GM21723 (cell line): ENCODE data around the gene C6orf132.
"Not testable (repeated sequence)": the region's sequence is repeated elsewhere in the genome, so short reads cannot be mapped to it uniquely, and the experiment has no call there.

Source experiments
- ATAC-seq: cut with Tn5 transposase; IDR thresholded peaks from one replicate; pipeline ENCODE4 v1.9.1; 2021; ENCODE audit warnings: mild to moderate bottlenecking, moderate library complexity; ENCODE audit not compliant: unreplicated experiment

Gene C6orf132

GRCh38 chr6:42163981-42164380 is 21.6 kb upstream of the C6orf132 start:
- no peak for ATAC-seq

DNA sequence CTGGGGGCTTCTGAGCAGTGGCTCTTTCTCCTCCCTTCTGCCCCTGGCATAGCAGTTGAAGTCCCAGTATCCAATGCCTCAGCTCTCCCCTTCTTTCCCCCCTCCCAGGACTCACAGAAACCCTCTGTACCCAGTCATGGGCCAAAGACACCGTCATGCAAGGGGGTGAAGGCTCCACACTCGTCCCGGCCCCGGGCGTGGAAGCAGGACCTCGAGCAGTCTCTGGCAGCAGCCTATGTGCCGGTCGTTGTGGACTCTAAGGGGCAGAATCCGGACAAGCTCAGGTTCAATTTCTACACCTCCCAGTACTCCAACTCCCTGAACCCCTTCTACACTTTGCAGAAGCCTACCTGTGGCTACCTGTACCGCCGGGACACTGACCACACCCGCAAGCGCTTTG is 20.4 kb upstream of the C6orf132 start:
- no peak for ATAC-seq

- no peak for ATAC-seq
Measured at GRCh38 chr6:42162384-42162783, 20.0 kb upstream of the C6orf132 start.

GRCh38 chr6:42159431-42160024 is 17.1 kb upstream of the C6orf132 start:
- no peak for ATAC-seq

GRCh38 chr6:42158631-42159030 is 16.2 kb upstream of the C6orf132 start:
- ATAC-seq, result no peak

DNA sequence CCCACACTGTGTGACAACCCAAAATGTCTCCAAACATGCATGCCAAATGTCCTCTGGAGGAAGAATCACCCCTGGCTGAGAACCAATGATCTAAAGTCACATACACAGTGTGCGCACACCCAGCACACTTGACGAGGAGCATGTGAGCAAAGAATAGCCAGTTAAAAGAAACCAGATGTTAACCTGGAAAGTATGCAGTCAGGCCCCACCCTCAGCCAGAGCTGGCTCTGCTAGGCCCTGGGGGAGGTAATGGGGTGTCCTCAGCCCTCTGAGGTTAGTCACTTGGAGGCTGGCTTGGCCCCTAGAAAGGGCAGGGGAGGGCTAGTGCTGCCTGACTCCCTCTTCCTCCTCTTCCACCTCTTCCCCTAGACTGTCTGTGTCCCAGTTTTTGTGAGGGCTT is 15.6 kb upstream of the C6orf132 start:
- no peak for ATAC-seq

DNA sequence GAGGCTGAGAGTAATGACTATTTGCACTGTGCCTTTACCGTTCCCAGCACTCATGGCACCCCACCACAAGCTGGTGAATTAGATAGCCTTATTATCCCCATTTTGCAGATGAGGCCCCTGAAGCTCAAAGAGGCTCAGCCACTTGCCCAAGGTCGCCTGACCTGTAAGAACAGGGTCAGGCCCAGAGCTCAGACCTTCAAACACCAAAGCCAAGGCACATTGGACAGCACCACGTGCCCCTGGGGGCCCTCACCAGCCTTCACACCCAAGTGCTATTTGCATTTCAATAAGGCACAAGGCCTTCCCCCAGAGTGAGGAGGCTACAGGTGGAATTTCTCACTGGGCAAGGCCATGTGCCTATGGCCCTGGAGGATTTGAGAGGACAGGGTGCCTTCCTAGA is 14.2 kb upstream of the C6orf132 start:
- no peak for ATAC-seq

GRCh38 chr6:42155293-42155692 is 12.9 kb upstream of the C6orf132 start:
- ATAC-seq, result no peak

GRCh38 chr6:42154461-42155209 is 12.2 kb upstream of the C6orf132 start:
- no peak for ATAC-seq

DNA sequence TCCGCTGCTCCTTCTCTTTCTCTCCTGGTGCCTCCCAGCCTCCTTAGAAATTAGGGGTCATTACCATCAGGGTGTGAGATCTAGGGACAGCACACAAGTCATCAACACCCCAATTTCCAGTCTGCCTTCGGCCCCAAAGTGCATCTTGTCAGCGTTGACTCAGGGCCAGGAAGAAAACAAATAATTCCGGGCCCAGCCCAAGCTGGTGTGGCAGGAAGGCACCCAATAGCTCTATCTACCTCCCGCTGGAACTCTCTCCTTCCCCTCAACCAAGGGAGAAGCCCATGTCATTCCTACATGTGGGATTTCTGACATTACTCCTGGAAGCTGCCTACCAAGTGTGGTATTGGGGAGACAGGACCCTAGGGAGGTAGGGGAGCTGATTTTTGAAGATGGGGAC is 11.5 kb upstream of the C6orf132 start:
- ATAC-seq, result no peak

GRCh38 chr6:42152528-42153213 is 10.3 kb upstream of the C6orf132 start:
- not testable (repeated sequence) for ATAC-seq

DNA sequence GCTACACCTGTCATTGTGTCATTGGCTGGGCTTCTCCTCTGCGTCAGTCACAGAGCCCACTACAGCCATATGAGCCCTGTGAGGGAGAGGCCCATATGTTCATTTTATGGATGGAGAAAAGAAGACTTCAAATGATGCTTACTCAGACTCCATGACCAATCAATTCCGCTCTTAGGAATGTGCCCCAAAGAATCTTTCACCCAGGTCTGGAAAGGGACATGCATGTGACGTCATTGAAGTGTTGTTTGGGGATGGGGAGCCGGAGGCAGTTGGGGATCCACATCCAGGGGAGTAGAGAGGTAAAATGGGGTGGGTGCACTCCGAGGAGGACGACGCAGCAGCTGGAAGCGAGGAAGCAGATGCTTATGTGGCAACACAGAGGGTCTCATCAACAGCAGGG is 9.6 kb upstream of the C6orf132 start:
- no peak for ATAC-seq

GRCh38 chr6:42150254-42150653 is 7.8 kb upstream of the C6orf132 start:
- ATAC-seq, result no peak

DNA sequence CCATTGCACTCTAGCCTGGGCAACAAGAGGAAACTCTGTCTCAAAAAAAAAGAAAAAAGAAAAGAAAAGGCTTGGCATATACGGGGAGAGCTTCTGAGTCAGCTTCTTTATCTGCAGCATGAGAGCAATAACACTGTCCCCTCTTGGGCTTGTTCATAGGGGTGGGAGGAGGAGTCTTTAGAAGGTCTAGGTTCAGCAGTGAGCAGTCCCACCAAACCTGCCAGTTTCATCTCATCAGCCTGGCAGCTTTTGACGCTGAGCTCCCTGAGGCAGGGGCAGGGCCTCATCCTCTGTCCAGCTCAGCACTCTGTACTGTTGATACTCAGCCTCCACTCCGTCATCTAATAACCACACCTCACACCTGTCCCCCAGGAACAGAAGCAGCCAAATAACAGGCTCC is 5.6 kb upstream of the C6orf132 start:
- ATAC-seq, result no peak

- no peak for ATAC-seq
Measured at GRCh38 chr6:42147138-42147562, 4.7 kb upstream of the C6orf132 start.

GRCh38 chr6:42141603-42142117 is 760 bp downstream of the C6orf132 start:
- ATAC-seq, result no peak

GRCh38 chr6:42140756-42141602 is 1.4 kb downstream of the C6orf132 start:
- no peak for ATAC-seq

DNA sequence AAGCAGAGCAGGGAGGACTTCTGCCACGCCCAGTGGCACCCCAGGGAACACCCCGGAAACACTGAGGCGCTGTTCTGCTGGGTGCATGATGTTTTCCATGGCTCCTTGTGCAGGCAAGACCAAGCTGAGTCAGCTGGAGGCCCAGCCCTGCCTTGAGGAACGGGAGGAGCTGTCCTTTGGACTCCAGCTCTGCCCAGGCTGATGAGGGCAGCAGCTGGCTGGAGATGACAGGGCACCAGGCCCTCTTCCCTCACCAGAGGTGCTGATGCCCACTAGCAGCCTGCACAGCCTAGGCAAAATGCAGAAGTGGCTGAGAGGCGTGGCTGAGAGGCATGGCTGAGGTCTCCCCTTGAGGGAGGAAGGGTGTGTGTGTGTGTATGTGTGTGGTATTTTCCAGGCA is 2.4 kb downstream of the C6orf132 start:
- ATAC-seq, result no peak

DNA sequence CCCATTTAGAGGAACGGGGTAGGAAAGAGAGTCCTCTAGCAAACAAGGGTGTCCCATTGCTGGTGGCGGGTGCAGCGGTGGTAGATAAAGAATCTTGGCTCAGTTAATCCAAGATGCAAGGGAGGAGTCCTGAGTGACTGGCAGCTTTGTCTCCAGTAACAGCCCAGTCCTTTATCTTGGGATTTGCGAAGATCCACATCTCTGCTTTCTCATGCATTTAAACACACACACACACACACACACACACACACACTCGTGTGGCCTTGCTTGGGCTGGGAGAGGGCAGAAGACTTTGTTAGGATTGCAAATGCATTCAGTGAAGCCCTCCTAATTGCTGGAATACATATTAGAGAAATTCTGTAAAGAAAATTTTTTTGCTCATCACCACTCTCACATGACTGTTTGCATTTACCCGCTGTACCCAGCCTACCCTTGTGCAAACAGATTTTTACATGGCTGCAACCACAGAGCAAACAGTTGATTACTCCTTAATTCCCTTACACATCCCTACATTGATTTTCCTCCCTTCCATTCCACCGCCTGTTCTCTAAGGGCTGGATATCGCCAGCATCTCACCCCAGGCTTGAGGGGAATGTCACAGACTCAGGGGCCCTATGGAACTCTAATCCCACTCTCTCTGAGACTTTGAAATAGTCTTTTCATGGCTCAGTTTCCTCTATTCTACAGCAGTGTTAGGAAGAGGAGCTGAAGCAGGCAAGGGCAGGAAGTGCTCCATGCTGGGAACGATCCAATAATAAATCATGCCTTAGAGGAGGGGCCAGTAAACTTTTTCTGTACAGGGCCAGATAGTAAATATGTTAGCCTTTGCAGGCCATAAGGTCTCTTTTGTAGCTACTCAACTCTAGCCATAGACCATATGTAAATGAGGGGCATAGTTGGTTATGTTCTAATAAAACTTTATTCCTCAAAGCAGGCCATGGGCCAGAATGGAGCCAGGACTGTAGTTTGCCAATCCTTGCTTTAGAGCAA is 3.5 kb downstream of the C6orf132 start:
- no peak for ATAC-seq

DNA sequence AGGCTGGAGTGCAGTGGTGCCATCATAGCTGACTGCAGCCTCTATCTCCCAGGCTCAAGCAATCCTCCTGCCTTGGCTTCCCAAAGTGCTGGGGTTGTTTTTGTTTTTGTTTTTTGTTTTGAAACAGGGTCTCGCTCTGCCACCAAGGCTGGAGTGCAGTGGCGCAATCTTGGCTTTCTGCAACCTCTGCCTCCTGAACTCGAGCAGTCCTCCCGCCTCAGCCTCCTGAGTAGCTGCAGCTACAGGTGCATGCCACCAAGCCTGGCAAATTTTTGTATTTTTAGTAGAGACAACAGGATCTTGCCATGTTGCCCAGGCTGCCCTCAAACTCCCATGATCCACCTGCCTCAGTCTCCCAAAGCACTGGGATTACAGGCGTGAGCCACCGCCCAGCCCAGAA is 4.2 kb downstream of the C6orf132 start:
- no peak for ATAC-seq
